ENCODE measurements around the gene ZNF609.

The ZNF609 gene

GRCh38 chr15:64447536-64448315, 12.7 kb upstream of the ZNF609 start:
- H3K27ac Mint-ChIP-seq = peak overlapping the region; percentile 26
- no peaks in the 10 kb centered on the region for H3K27me3 Mint-ChIP-seq
- no peaks in the 10 kb centered on the region for H3K9me3 Mint-ChIP-seq
- H3K4me3 Mint-ChIP-seq = no peak overlapping the region
- ATAC-seq = peak; percentile 78
- peaks cover 28% of the 10 kb centered on the region for H3K36me3 Mint-ChIP-seq
- H3K4me1 Mint-ChIP-seq = peaks cover 35% of the 10 kb centered on the region

GRCh38 chr15:64452988-64453688, 7.2 kb upstream of the ZNF609 start:
- Mint-ChIP-seq H3K4me3 (no peak overlapping the region), H3K27ac (peak overlapping the region; percentile 33), H3K4me1 (peaks cover 21% of the 10 kb centered on the region), H3K9me3 (no peaks in the 10 kb centered on the region), H3K27me3 (no peaks in the 10 kb centered on the region), H3K36me3 (peaks cover under 1% of the 10 kb centered on the region)
- ATAC-seq = no peak

GRCh38 chr15:64453689-64454037, 6.7 kb upstream of the ZNF609 start:
- Mint-ChIP-seq H3K4me1 (peaks cover 18% of the 10 kb centered on the region), H3K4me3 (no peak overlapping the region), H3K9me3 (no peaks in the 10 kb centered on the region), H3K27me3 (no peaks in the 10 kb centered on the region), H3K27ac (peak overlapping the region; percentile 33), H3K36me3 (no peaks in the 10 kb centered on the region)
- ATAC-seq = no peak

- Mint-ChIP-seq H3K4me3 (no peak overlapping the region), H3K27me3 (no peaks in the 10 kb centered on the region), H3K36me3 (no peaks in the 10 kb centered on the region), H3K27ac (no peak overlapping the region), H3K9me3 (no peaks in the 10 kb centered on the region), H3K4me1 (peaks cover 20% of the 10 kb centered on the region)
- no peak for ATAC-seq
Observed at GRCh38 chr15:64454282-64454681, 6.1 kb upstream of the ZNF609 start.

GRCh38 chr15:64455961-64456371, 4.4 kb upstream of the ZNF609 start:
- H3K36me3 Mint-ChIP-seq = no peaks in the 10 kb centered on the region

GRCh38 chr15:64456634-64457108, 3.7 kb upstream of the ZNF609 start:
- H3K27ac Mint-ChIP-seq = peak overlapping the region; percentile 54
- no peaks in the 10 kb centered on the region for H3K36me3 Mint-ChIP-seq
- ATAC-seq = no peak
- H3K27me3 Mint-ChIP-seq = no peaks in the 10 kb centered on the region
- no peaks in the 10 kb centered on the region for H3K9me3 Mint-ChIP-seq
- no peak overlapping the region for H3K4me3 Mint-ChIP-seq
- H3K4me1 Mint-ChIP-seq = peaks cover 37% of the 10 kb centered on the region

More at GRCh38 chr15:64455961-64456371, 4.4 kb upstream of the ZNF609 start:
- H3K4me3 Mint-ChIP-seq = no peak overlapping the region
- H3K4me1 Mint-ChIP-seq = peaks cover 31% of the 10 kb centered on the region
- H3K27ac Mint-ChIP-seq = peak overlapping the region; percentile 54
- ATAC-seq = peak; percentile 42
- H3K9me3 Mint-ChIP-seq = no peaks in the 10 kb centered on the region
- H3K27me3 Mint-ChIP-seq = no peaks in the 10 kb centered on the region

GRCh38 chr15:64459066-64459781, 1.2 kb upstream of the ZNF609 start:
- peak overlapping the region; percentile 85 for H3K27ac Mint-ChIP-seq
- no peaks in the 10 kb centered on the region for H3K36me3 Mint-ChIP-seq
- peaks cover 49% of the 10 kb centered on the region for H3K4me1 Mint-ChIP-seq
- ATAC-seq = no peak
- H3K9me3 Mint-ChIP-seq = no peaks in the 10 kb centered on the region
- H3K27me3 Mint-ChIP-seq = no peaks in the 10 kb centered on the region
- peak overlapping the region; percentile 90 for H3K4me3 Mint-ChIP-seq

- Mint-ChIP-seq H3K4me3 (peak overlapping the region; percentile 83), H3K27me3 (no peaks in the 10 kb centered on the region), H3K9me3 (no peaks in the 10 kb centered on the region), H3K27ac (peak overlapping the region; percentile 85), H3K36me3 (no peaks in the 10 kb centered on the region), H3K4me1 (peaks cover 55% of the 10 kb centered on the region)
- peak; percentile 56 for ATAC-seq
Observed at GRCh38 chr15:64460724-64461720, 644 bp downstream of the ZNF609 start.

- Mint-ChIP-seq H3K27me3 (no peaks in the 10 kb centered on the region), H3K4me1 (peaks cover 55% of the 10 kb centered on the region), H3K36me3 (no peaks in the 10 kb centered on the region), H3K27ac (peak overlapping the region; percentile 85), H3K9me3 (no peaks in the 10 kb centered on the region), H3K4me3 (peak overlapping the region; percentile 83)
- no peak for ATAC-seq
Observed at GRCh38 chr15:64461721-64462162, 1.4 kb downstream of the ZNF609 start.

GRCh38 chr15:64462492-64462891, 2.1 kb downstream of the ZNF609 start:
- Mint-ChIP-seq H3K9me3 (no peaks in the 10 kb centered on the region), H3K36me3 (no peaks in the 10 kb centered on the region), H3K27ac (peak overlapping the region; percentile 85), H3K4me3 (no peak overlapping the region), H3K27me3 (no peaks in the 10 kb centered on the region), H3K4me1 (peaks cover 55% of the 10 kb centered on the region)
- ATAC-seq = no peak

GRCh38 chr15:64464276-64465005, 4.1 kb downstream of the ZNF609 start:
- Mint-ChIP-seq H3K27me3 (no peaks in the 10 kb centered on the region), H3K4me3 (no peak overlapping the region), H3K9me3 (no peaks in the 10 kb centered on the region), H3K4me1 (peaks cover 60% of the 10 kb centered on the region), H3K27ac (no peak overlapping the region), H3K36me3 (peaks cover 7% of the 10 kb centered on the region)
- no peak for ATAC-seq

GRCh38 chr15:64466408-64467141, 6.2 kb downstream of the ZNF609 start:
- no peak overlapping the region for H3K4me3 Mint-ChIP-seq
- H3K36me3 Mint-ChIP-seq = peaks cover 7% of the 10 kb centered on the region
- H3K27ac Mint-ChIP-seq = no peak overlapping the region
- H3K9me3 Mint-ChIP-seq = no peaks in the 10 kb centered on the region
- no peaks in the 10 kb centered on the region for H3K27me3 Mint-ChIP-seq
- no peak for ATAC-seq
- peaks cover 45% of the 10 kb centered on the region for H3K4me1 Mint-ChIP-seq

GRCh38 chr15:64472161-64472560, 11.8 kb downstream of the ZNF609 start:
- H3K9me3 Mint-ChIP-seq = no peaks in the 10 kb centered on the region
- peaks cover 19% of the 10 kb centered on the region for H3K36me3 Mint-ChIP-seq
- H3K4me3 Mint-ChIP-seq = no peak overlapping the region
- no peaks in the 10 kb centered on the region for H3K27me3 Mint-ChIP-seq
- ATAC-seq = no peak
- no peak overlapping the region for H3K27ac Mint-ChIP-seq
- H3K4me1 Mint-ChIP-seq = peaks cover 24% of the 10 kb centered on the region

Data from stimulated activated memory B cell treated with anti-CD40 and anti-IgM and Interleukin-4, amounts not matched to agents 10 μg/mL and 1 μg/mL and 100 μg/mL, for 72 hours (primary cell).